Endodermal cell (in vitro differentiated cells): ENCODE data around the gene OCRL. TPM values are rescaled to one million over a fixed set of nuclear protein-coding genes. Genes with fewer than 3 reads are reported as not detected.

Experiments used
- DNase-seq: peaks from one replicate; pipeline ENCODE4 v3.0.0-alpha.2; 2017
- H3K27ac ChIP-seq: 2 replicates; pipeline ENCODE4 v1.5.1; 2013; ENCODE audit warnings: mild to moderate bottlenecking, low read depth, low read length, moderate library complexity
- H3K27me3 ChIP-seq: 2 replicates; pipeline ENCODE4 v1.6.1; 2013; ENCODE audit warnings: mild to moderate bottlenecking, low read length, moderate library complexity; ENCODE audit not compliant: insufficient read depth, control insufficient read depth, poor library complexity, severe bottlenecking
- H3K36me3 ChIP-seq: 2 replicates; pipeline ENCODE4 v1.7.0; 2013; ENCODE audit warnings: mild to moderate bottlenecking, low read length, moderate library complexity; ENCODE audit not compliant: control insufficient read depth, insufficient read depth
- H3K4me1 ChIP-seq: one replicate; pipeline ENCODE4 v1.7.0; 2013; ENCODE audit warnings: low read length; ENCODE audit not compliant: control insufficient read depth, insufficient read depth
- H3K4me3 ChIP-seq: 2 replicates; pipeline ENCODE4 v1.5.1; 2013; ENCODE audit warnings: mild to moderate bottlenecking, low read length, moderate library complexity
- H3K9ac ChIP-seq: 2 replicates; pipeline ENCODE4 v1.6.1; 2013; ENCODE audit warnings: mild to moderate bottlenecking, low read length, moderate library complexity; ENCODE audit not compliant: poor library complexity, severe bottlenecking; ENCODE audit errors: extremely low read depth
- H3K9me3 ChIP-seq: 2 replicates; pipeline ENCODE4 v1.6.1; 2013; ENCODE audit warnings: mild to moderate bottlenecking, low read length, moderate library complexity; ENCODE audit not compliant: control insufficient read depth
- H3K27ac Mint-ChIP-seq: 2 replicates; pipeline ENCODE4 v1.8.0; 2020; ENCODE audit warnings: mixed read lengths
- H3K27me3 Mint-ChIP-seq: 2 replicates; pipeline ENCODE4 v1.8.0; 2021; ENCODE audit warnings: mild to moderate bottlenecking, mixed read lengths; ENCODE audit not compliant: insufficient read depth
- H3K36me3 Mint-ChIP-seq: 2 replicates; pipeline ENCODE4 v1.8.0; 2020; ENCODE audit warnings: low read depth, mixed read lengths
- H3K4me1 Mint-ChIP-seq: 2 replicates; pipeline ENCODE4 v1.8.0; 2020; ENCODE audit warnings: mixed read lengths
- H3K4me3 Mint-ChIP-seq: 2 replicates; pipeline ENCODE4 v1.8.0; 2020; ENCODE audit warnings: mild to moderate bottlenecking, moderate library complexity, mixed read lengths
- H3K9me3 Mint-ChIP-seq: 2 replicates; pipeline ENCODE4 v1.8.0; 2020; ENCODE audit warnings: mild to moderate bottlenecking, mixed read lengths
- WGBS, 2 experiments: methylation state at CpG; one replicate each; pipeline versions ENCODE4 v1.1.5 to v1.1.7; 2013; ENCODE audit warnings: missing lambda C conversion rate in 2 of 2, mixed read lengths in 1 of 2; ENCODE audit not compliant: insufficient coverage in 1 of 2, insufficient read length in 1 of 2; 5-methylcytosine and 5-hydroxymethylcytosine counted together
- total RNA-seq, 2 donors: library from RNA; stranded (reverse); fragmentation: NEBNext Ultra II Directional in 1 of 2; extraction: Animal tissue kit (Norgen Biotek cat#: 25700) in 1 of 2; gene quantifications; 2 replicates in 1 of 2; 3 replicates in 1 of 2; pipeline ENCODE4 v1.2.1, GENCODE V29; 2021
- TF ChIP-seq, protein P1 (sequence below): fragments of 200-600 bp; sonication (generic); conservative IDR thresholded peaks from 2 replicates; pipeline ENCODE4 v1.5.0; 2021; ENCODE audit warnings: antibody characterized with exemption, mild to moderate bottlenecking

OCRL gene
- total RNA-seq, 2 donors from 2014 or later: 14.2 to 27.0 TPM

DNA sequence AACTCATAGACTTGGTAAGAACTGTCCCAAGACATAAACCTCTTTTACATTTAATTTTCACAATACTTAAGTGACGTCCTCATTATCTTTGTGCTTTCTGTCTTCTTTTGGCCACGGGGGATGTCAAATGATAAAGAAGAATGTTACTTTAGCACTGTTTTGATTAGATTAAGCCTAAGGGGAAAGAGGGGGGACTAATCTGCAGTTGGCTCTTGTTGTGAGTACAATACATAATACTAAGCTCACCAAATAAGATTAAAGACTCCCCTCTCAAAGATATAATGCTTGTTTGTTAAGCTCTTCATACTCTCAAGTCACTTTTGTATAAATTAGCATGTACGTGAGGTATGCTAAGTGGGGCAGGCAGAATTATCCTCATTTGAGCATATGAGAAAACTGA lies 36.5 kb downstream of the OCRL start:
- no peak overlapping the region for H3K27ac ChIP-seq
- DNase-seq: no peak
- H3K4me1 ChIP-seq: no peaks in the 10 kb centered on the region
- Mint-ChIP-seq H3K4me3 (no peak overlapping the region), H3K9me3 (no peaks in the 10 kb centered on the region), H3K27me3 (no peaks in the 10 kb centered on the region), H3K36me3 (peaks cover 62% of the 10 kb centered on the region), H3K27ac (no peak overlapping the region), H3K4me1 (peaks cover 26% of the 10 kb centered on the region)
- TF ChIP-seq, protein P1, sequence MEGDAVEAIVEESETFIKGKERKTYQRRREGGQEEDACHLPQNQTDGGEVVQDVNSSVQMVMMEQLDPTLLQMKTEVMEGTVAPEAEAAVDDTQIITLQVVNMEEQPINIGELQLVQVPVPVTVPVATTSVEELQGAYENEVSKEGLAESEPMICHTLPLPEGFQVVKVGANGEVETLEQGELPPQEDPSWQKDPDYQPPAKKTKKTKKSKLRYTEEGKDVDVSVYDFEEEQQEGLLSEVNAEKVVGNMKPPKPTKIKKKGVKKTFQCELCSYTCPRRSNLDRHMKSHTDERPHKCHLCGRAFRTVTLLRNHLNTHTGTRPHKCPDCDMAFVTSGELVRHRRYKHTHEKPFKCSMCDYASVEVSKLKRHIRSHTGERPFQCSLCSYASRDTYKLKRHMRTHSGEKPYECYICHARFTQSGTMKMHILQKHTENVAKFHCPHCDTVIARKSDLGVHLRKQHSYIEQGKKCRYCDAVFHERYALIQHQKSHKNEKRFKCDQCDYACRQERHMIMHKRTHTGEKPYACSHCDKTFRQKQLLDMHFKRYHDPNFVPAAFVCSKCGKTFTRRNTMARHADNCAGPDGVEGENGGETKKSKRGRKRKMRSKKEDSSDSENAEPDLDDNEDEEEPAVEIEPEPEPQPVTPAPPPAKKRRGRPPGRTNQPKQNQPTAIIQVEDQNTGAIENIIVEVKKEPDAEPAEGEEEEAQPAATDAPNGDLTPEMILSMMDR: no peak
- H3K27me3 ChIP-seq: no peaks in the 10 kb centered on the region
- H3K4me3 ChIP-seq: no peak overlapping the region
- no peaks in the 10 kb centered on the region for H3K9me3 ChIP-seq
- peaks cover 40% of the 10 kb centered on the region for H3K36me3 ChIP-seq
- WGBS, 2 experiments: 68% methylated on average over 3 of the region's 3 CpGs; no CpG with 5 or more reads in 1 of the 2 experiments
- H3K9ac ChIP-seq: no peak overlapping the region

DNA sequence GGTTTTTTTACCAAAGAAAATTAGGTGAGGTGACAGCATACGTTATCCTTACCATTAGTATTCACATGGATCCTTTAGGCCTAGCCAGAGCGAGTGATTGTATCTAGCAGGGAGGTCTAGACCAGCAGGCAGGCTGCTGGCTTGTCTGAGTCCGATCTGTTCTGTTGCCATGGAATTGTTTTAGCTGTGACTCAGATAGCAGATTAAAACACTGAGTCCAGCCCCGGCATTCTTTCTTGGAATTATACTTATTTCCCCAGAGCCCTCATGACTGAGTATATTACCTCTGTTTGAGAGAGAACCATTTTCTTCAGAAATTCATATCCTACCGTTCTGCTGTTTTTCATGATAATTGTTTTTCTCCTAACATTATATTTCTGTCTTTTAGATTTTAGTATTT lies 37.4 kb downstream of the OCRL start:
- Histone ChIP-seq H3K4me3 (no peak overlapping the region), H3K27me3 (no peaks in the 10 kb centered on the region), H3K9ac (no peak overlapping the region), H3K9me3 (no peaks in the 10 kb centered on the region), H3K36me3 (peaks cover 40% of the 10 kb centered on the region), H3K4me1 (no peaks in the 10 kb centered on the region), H3K27ac (no peak overlapping the region)
- Mint-ChIP-seq H3K9me3 (no peaks in the 10 kb centered on the region), H3K27ac (no peak overlapping the region), H3K4me3 (no peak overlapping the region), H3K27me3 (no peaks in the 10 kb centered on the region), H3K4me1 (peaks cover 26% of the 10 kb centered on the region), H3K36me3 (peaks cover 59% of the 10 kb centered on the region)
- WGBS, 2 experiments: 88 to 100% methylated on average over 2 to 4 of the region's 5 CpGs
- TF ChIP-seq, protein P1: no peak
- DNase-seq: no peak

DNA sequence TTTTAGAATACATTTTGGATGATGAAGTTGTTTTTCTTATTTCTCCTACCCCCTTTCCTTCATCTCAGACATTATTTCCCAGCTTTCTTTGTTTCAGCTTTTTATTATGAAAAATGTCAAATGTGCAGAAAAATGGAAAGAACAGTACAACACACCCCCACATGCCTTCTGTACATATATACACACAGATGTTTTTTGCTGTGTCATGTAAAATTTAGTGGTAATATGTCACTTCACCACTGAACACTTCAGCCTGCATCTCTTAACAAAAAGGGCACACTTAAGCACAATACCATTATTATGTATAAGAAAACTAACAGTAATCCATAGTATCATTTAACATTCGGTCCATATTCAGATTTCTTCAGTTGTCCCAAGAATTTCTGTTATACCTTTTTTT lies 37.8 kb downstream of the OCRL start:
- Histone ChIP-seq H3K27ac (no peak overlapping the region), H3K9ac (no peak overlapping the region), H3K27me3 (no peaks in the 10 kb centered on the region), H3K36me3 (peaks cover 40% of the 10 kb centered on the region), H3K9me3 (no peaks in the 10 kb centered on the region), H3K4me3 (no peak overlapping the region), H3K4me1 (no peaks in the 10 kb centered on the region)
- Mint-ChIP-seq H3K4me1 (peaks cover 26% of the 10 kb centered on the region), H3K9me3 (no peaks in the 10 kb centered on the region), H3K27me3 (no peaks in the 10 kb centered on the region), H3K27ac (no peak overlapping the region), H3K4me3 (no peak overlapping the region), H3K36me3 (peaks cover 55% of the 10 kb centered on the region)
- DNase-seq: no peak
- TF ChIP-seq, protein P1: no peak
- no CpG with 5 or more reads among the region's 1 CpG for WGBS, 2 experiments
